Body of pancreas (tissue), 4 donors: Measurements from ENCODE around the gene KRT35.

Experiments
- POLR2A ChIP-seq, 3 donors: fragments of 450-650 bp; IDR thresholded peaks; one replicate each; pipeline ENCODE4 v1.6.1; 2016; ENCODE audit warnings: antibody characterized with exemption in 3 of 3, mild to moderate bottlenecking in 2 of 3
- TF ChIP-seq, protein P1 (sequence below), 7 experiments: fragments of 450-650 bp in 4 of 7; fragments of 200-600 bp in 3 of 7; sonication (generic) in 3 of 7; IDR thresholded peaks; one replicate each; pipeline ENCODE4 v1.5.1; 2016 to 2019; ENCODE audit warnings: antibody characterized with exemption in 7 of 7

- TF ChIP-seq, protein P1, sequence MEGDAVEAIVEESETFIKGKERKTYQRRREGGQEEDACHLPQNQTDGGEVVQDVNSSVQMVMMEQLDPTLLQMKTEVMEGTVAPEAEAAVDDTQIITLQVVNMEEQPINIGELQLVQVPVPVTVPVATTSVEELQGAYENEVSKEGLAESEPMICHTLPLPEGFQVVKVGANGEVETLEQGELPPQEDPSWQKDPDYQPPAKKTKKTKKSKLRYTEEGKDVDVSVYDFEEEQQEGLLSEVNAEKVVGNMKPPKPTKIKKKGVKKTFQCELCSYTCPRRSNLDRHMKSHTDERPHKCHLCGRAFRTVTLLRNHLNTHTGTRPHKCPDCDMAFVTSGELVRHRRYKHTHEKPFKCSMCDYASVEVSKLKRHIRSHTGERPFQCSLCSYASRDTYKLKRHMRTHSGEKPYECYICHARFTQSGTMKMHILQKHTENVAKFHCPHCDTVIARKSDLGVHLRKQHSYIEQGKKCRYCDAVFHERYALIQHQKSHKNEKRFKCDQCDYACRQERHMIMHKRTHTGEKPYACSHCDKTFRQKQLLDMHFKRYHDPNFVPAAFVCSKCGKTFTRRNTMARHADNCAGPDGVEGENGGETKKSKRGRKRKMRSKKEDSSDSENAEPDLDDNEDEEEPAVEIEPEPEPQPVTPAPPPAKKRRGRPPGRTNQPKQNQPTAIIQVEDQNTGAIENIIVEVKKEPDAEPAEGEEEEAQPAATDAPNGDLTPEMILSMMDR (IDR thresholded peaks at IDR 0.05), result no peak
- TF ChIP-seq POLR2A (IDR thresholded peaks at IDR 0.05), result no peak
Measured at GRCh38 chr17:41451154-41451728, 29.7 kb downstream of the KRT35 start.
